ENCODE measurements around the gene TREML4. TPM values are rescaled to one million over a fixed set of nuclear protein-coding genes. Genes with fewer than 3 reads are reported as not detected.

The TREML4 gene
- total RNA-seq, 5 donors from 2014 or later (not counting 1 experiment from before 2014, with no cell fraction given): not detected

DNA sequence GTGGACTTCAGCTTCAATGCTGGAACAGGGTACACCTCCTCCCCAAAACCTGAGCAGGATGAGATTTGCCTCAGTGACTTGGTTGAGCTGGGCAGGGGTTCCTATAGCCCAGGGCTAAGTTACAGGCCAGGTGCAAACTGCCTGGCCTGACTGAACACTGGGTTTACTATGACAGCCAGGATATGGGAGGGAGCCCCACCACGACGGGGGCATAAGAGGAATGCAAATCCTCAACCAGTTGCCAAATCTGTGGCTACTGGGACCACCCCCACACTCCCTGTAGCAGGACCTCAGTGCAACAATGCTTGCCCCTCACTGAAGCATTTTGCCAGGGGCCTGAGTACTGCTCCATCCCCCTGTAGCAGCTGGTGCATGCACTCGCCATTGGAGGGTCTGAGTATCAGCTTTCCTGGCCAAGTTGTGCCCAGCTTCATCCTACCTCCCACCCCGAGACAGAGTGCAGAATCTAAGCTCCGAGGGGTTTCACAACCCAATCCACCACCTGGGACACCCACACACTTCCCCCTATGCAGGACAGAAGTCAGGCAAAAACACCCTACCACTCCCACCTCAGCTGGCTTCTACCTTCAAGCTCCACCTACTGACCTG is 27.6 kb downstream of the TREML4 start:
- Histone ChIP-seq H3K27me3 (replicated peaks in 1 of 2; ENCODE audit: control insufficient read depth in 2 of 2, extremely low read depth in 1 of 2, insufficient read depth in 2 of 2, low read length in 1 of 2) (peaks cover 0 to 8% of the 10 kb centered on the region in 2 experiments), H3K27ac (ENCODE audit: low read length) (no peak overlapping the region), H3K4me3 (ENCODE audit: control insufficient read depth in 1 of 2, extremely low read depth in 1 of 2, low read length in 1 of 2) (no peak overlapping the region), H3K9me3 (no peaks in the 10 kb centered on the region), H3K36me3 (ENCODE audit: control insufficient read depth in 2 of 2, extremely low read depth in 1 of 2, insufficient read depth in 1 of 2, low read length in 1 of 2) (no peaks in the 10 kb centered on the region), H3K4me1 (ENCODE audit: control insufficient read depth in 1 of 2, extremely low read depth in 1 of 2, insufficient read depth in 2 of 2, low read length in 2 of 2) (no peaks in the 10 kb centered on the region)
- ATAC-seq (replicated peaks in 1 of 4): no peak
- Mint-ChIP-seq H3K27ac (no peak overlapping the region), H3K4me1 (peaks cover 0 to 12% (median 8%) of the 10 kb centered on the region in 3 donors), H3K36me3 (peaks cover 3% of the 10 kb centered on the region), H3K9me3 (peaks cover 0 to 20% (median 2%) of the 10 kb centered on the region in 3 donors), H3K4me3 (no peak overlapping the region), H3K27me3 (peaks cover 0 to 6% of the 10 kb centered on the region in 2 donors)
- ChIA-PET POLR2A (no interaction called here), CTCF (no interaction called here)
- DNase-seq: no peak
- 59% methylated on average over 5 of the region's 5 CpGs for WGBS (ENCODE audit: insufficient coverage)

DNA sequence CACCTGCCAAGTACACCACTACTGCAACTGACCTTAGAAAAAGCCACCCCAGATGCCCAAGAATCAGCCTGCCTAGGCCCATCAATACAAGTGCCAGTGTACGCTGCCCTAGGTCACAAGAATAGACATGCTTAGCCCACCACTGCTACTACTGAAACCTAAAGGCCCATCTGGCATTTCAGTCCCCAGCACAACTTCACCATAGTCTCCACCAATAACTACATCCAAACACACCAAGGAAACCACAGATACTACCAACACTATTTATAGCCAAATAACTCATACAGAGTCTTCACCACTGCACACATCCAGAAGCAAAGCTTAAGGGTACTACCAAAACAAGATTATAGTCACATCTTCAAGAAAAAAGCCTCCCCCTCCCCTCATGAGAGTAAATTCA is 28.2 kb downstream of the TREML4 start:
- DNase-seq (no peak), ATAC-seq (replicated peaks in 1 of 4) (no peak)
- no peak overlapping the region for H3K27ac Mint-ChIP-seq
- Histone ChIP-seq H3K4me3 (ENCODE audit: control insufficient read depth in 1 of 2, extremely low read depth in 1 of 2, low read length in 1 of 2) (no peak overlapping the region), H3K27ac (ENCODE audit: low read length) (no peak overlapping the region), H3K27me3 (replicated peaks in 1 of 2; ENCODE audit: control insufficient read depth in 2 of 2, extremely low read depth in 1 of 2, insufficient read depth in 2 of 2, low read length in 1 of 2) (peaks cover 0 to 8% of the 10 kb centered on the region in 2 experiments), H3K4me1 (ENCODE audit: control insufficient read depth in 1 of 2, extremely low read depth in 1 of 2, insufficient read depth in 2 of 2, low read length in 2 of 2) (no peaks in the 10 kb centered on the region), H3K36me3 (ENCODE audit: control insufficient read depth in 2 of 2, extremely low read depth in 1 of 2, insufficient read depth in 1 of 2, low read length in 1 of 2) (no peaks in the 10 kb centered on the region), H3K9me3 (no peaks in the 10 kb centered on the region)
- peaks cover 0 to 6% of the 10 kb centered on the region in 2 donors for H3K27me3 Mint-ChIP-seq
- H3K36me3 Mint-ChIP-seq: peaks cover 3% of the 10 kb centered on the region
- POLR2A ChIA-PET: no interaction called here
- H3K9me3 Mint-ChIP-seq: peaks cover 0 to 25% (median 7%) of the 10 kb centered on the region in 3 donors
- 91% methylated on average over 1 of the region's 1 CpG for WGBS (ENCODE audit: insufficient coverage)
- H3K4me3 Mint-ChIP-seq: no peak overlapping the region
- H3K4me1 Mint-ChIP-seq: peaks cover 0 to 12% (median 8%) of the 10 kb centered on the region in 3 donors
- CTCF ChIA-PET: interaction anchor here in 1 of 2 donors (0.6 kb wide), 1 partner anchor 31 kb away, joined by 3 read pairs; no protein-coding TSS in a partner anchor

- ChIA-PET POLR2A (no interaction called here), CTCF (no interaction called here)
- Histone ChIP-seq H3K4me1 (ENCODE audit: control insufficient read depth in 1 of 2, extremely low read depth in 1 of 2, insufficient read depth in 2 of 2, low read length in 2 of 2) (no peaks in the 10 kb centered on the region), H3K9me3 (no peaks in the 10 kb centered on the region), H3K36me3 (ENCODE audit: control insufficient read depth in 2 of 2, extremely low read depth in 1 of 2, insufficient read depth in 1 of 2, low read length in 1 of 2) (no peaks in the 10 kb centered on the region), H3K27ac (ENCODE audit: low read length) (no peak overlapping the region), H3K4me3 (ENCODE audit: control insufficient read depth in 1 of 2, extremely low read depth in 1 of 2, low read length in 1 of 2) (no peak overlapping the region), H3K27me3 (replicated peaks in 1 of 2; ENCODE audit: control insufficient read depth in 2 of 2, extremely low read depth in 1 of 2, insufficient read depth in 2 of 2, low read length in 1 of 2) (peaks cover 0 to 5% of the 10 kb centered on the region in 2 experiments)
- ATAC-seq (replicated peaks in 1 of 4): no peak
- Mint-ChIP-seq H3K9me3 (peaks cover 4 to 36% (median 19%) of the 10 kb centered on the region in 3 donors), H3K4me3 (no peak overlapping the region), H3K27ac (no peak overlapping the region), H3K36me3 (peaks cover 12% of the 10 kb centered on the region), H3K4me1 (peaks cover 0 to 12% (median 8%) of the 10 kb centered on the region in 3 donors), H3K27me3 (peaks cover 0 to 2% of the 10 kb centered on the region in 2 donors)
- WGBS (ENCODE audit: insufficient coverage): no CpG with 5 or more reads among the region's 2 CpGs
- no peak for DNase-seq
Measured at GRCh38 chr6:41257369-41258195, 29.4 kb downstream of the TREML4 start.

GRCh38 chr6:41258196-41258493 is 30.0 kb downstream of the TREML4 start:
- H3K4me3 Mint-ChIP-seq: no peak overlapping the region
- Histone ChIP-seq H3K36me3 (ENCODE audit: control insufficient read depth in 2 of 2, extremely low read depth in 1 of 2, insufficient read depth in 1 of 2, low read length in 1 of 2) (no peaks in the 10 kb centered on the region), H3K4me1 (ENCODE audit: control insufficient read depth in 1 of 2, extremely low read depth in 1 of 2, insufficient read depth in 2 of 2, low read length in 2 of 2) (no peaks in the 10 kb centered on the region), H3K27me3 (replicated peaks in 1 of 2; ENCODE audit: control insufficient read depth in 2 of 2, extremely low read depth in 1 of 2, insufficient read depth in 2 of 2, low read length in 1 of 2) (peaks cover 0 to 5% of the 10 kb centered on the region in 2 experiments), H3K9me3 (no peaks in the 10 kb centered on the region), H3K4me3 (ENCODE audit: control insufficient read depth in 1 of 2, extremely low read depth in 1 of 2, low read length in 1 of 2) (no peak overlapping the region), H3K27ac (ENCODE audit: low read length) (no peak overlapping the region)
- 88% methylated on average over 1 of the region's 1 CpG for WGBS (ENCODE audit: insufficient coverage)
- no peak overlapping the region for H3K27ac Mint-ChIP-seq
- peaks cover 0 to 1% of the 10 kb centered on the region in 2 donors for H3K27me3 Mint-ChIP-seq
- peaks cover 0 to 12% (median 8%) of the 10 kb centered on the region in 3 donors for H3K4me1 Mint-ChIP-seq
- peaks cover 14% of the 10 kb centered on the region for H3K36me3 Mint-ChIP-seq
- ATAC-seq (replicated peaks in 1 of 4): no peak
- ChIA-PET POLR2A (no interaction called here), CTCF (interaction anchor here in 1 of 2 donors (0.5 kb wide), 1 partner anchor 1214 kb away, joined by 4 read pairs; no protein-coding TSS in a partner anchor)
- H3K9me3 Mint-ChIP-seq: peaks cover 4 to 39% (median 20%) of the 10 kb centered on the region in 3 donors
- DNase-seq: no peak

GRCh38 chr6:41262401-41262800 is 34.3 kb downstream of the TREML4 start:
- no peak for ATAC-seq (replicated peaks in 1 of 4)
- Mint-ChIP-seq H3K27ac (no peak overlapping the region), H3K36me3 (peaks cover 18% of the 10 kb centered on the region), H3K27me3 (peaks cover 0 to 1% of the 10 kb centered on the region in 2 donors), H3K4me3 (no peak overlapping the region), H3K4me1 (no peaks in the 10 kb centered on the region), H3K9me3 (peaks cover 4 to 45% (median 26%) of the 10 kb centered on the region in 3 donors)
- H3K27ac ChIP-seq (ENCODE audit: low read length): no peak overlapping the region
- H3K4me1 ChIP-seq (ENCODE audit: control insufficient read depth in 1 of 2, extremely low read depth in 1 of 2, insufficient read depth in 2 of 2, low read length in 2 of 2): no peaks in the 10 kb centered on the region
- ChIA-PET POLR2A (no interaction called here), CTCF (no interaction called here)
- H3K4me3 ChIP-seq (ENCODE audit: control insufficient read depth in 1 of 2, extremely low read depth in 1 of 2, low read length in 1 of 2): no peak overlapping the region
- no peak for DNase-seq
- H3K9me3 ChIP-seq: no peaks in the 10 kb centered on the region
- no peaks in the 10 kb centered on the region for H3K36me3 ChIP-seq (ENCODE audit: control insufficient read depth in 2 of 2, extremely low read depth in 1 of 2, insufficient read depth in 1 of 2, low read length in 1 of 2)
- no CpG with 5 or more reads among the region's 2 CpGs for WGBS (ENCODE audit: insufficient coverage)
- peaks cover 0 to 5% of the 10 kb centered on the region in 2 experiments for H3K27me3 ChIP-seq (replicated peaks in 1 of 2; ENCODE audit: control insufficient read depth in 2 of 2, extremely low read depth in 1 of 2, insufficient read depth in 2 of 2, low read length in 1 of 2)

DNA sequence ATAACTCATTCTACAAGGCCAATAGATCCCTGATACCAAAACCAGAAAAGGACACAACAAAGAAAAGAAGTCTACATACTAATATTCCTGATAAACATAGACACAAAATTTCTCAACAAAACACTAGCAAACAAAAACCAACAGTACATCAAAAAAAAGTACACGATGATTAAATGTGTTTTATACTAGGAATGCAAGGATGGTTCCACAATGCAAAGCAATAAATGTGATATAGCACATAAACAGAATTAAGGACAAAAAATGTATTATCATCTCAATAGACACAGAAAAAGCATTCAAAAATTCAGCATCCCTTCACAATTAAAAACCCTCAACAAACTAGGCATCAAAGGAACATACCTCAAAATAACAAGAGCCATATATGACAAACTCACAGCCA is 35.1 kb downstream of the TREML4 start:
- H3K36me3 ChIP-seq (ENCODE audit: control insufficient read depth in 2 of 2, extremely low read depth in 1 of 2, insufficient read depth in 1 of 2, low read length in 1 of 2): no peaks in the 10 kb centered on the region
- ATAC-seq (replicated peaks in 1 of 4): no peak
- Mint-ChIP-seq H3K4me3 (no peak overlapping the region), H3K27me3 (peaks cover 0 to 1% of the 10 kb centered on the region in 2 donors), H3K9me3 (peaks cover 4 to 45% (median 26%) of the 10 kb centered on the region in 3 donors), H3K4me1 (no peaks in the 10 kb centered on the region), H3K27ac (no peak overlapping the region), H3K36me3 (peaks cover 18% of the 10 kb centered on the region)
- no CpG with 5 or more reads among the region's 1 CpG for WGBS (ENCODE audit: insufficient coverage)
- H3K4me1 ChIP-seq (ENCODE audit: control insufficient read depth in 1 of 2, extremely low read depth in 1 of 2, insufficient read depth in 2 of 2, low read length in 2 of 2): no peaks in the 10 kb centered on the region
- H3K9me3 ChIP-seq: no peaks in the 10 kb centered on the region
- peaks cover 0 to under 1% of the 10 kb centered on the region in 2 experiments for H3K27me3 ChIP-seq (replicated peaks in 1 of 2; ENCODE audit: control insufficient read depth in 2 of 2, extremely low read depth in 1 of 2, insufficient read depth in 2 of 2, low read length in 1 of 2)
- ChIA-PET POLR2A (no interaction called here), CTCF (interaction anchor here in 1 of 2 donors (0.6 kb wide), 2 partner anchors 131 to 454 kb away, joined by 3 to 7 read pairs; no protein-coding TSS in a partner anchor)
- H3K4me3 ChIP-seq (ENCODE audit: control insufficient read depth in 1 of 2, extremely low read depth in 1 of 2, low read length in 1 of 2): no peak overlapping the region
- no peak overlapping the region for H3K27ac ChIP-seq (ENCODE audit: low read length)
- no peak for DNase-seq

Data from T-cell (primary cell).